Transverse colon (tissue), 4 donors: ENCODE results near the gene TPSAB1.

Experiments
- EP300 ChIP-seq: sonication (generic); formaldehyde crosslinking; IDR thresholded peaks from one replicate; pipeline ENCODE4 v1.6.1; 2017; ENCODE audit warnings: antibody characterized with exemption, low read depth
- POLR2A ChIP-seq: fragments of 450-650 bp; IDR thresholded peaks from one replicate; pipeline ENCODE4 v1.6.1; 2016; ENCODE audit warnings: antibody characterized with exemption, mild to moderate bottlenecking, moderate library complexity
- POLR2AphosphoS5 ChIP-seq, 3 donors: sonication (generic); formaldehyde crosslinking; IDR thresholded peaks; one replicate each; pipeline ENCODE4 v1.6.1; 2016; ENCODE audit warnings: antibody characterized with exemption in 3 of 3
- TF ChIP-seq, protein P1 (sequence below), 5 experiments: fragments of 200-600 bp in 3 of 5; fragments of 450-650 bp in 2 of 5; sonication (generic) in 3 of 5; IDR thresholded peaks; 1 replicate in 2 of 5; 2 replicates in 3 of 5; pipeline ENCODE4 v1.5.1; 2016 to 2017; ENCODE audit warnings: antibody characterized with exemption in 5 of 5, inconsistent platforms in 3 of 5, mild to moderate bottlenecking in 2 of 5, moderate library complexity in 1 of 5

DNA sequence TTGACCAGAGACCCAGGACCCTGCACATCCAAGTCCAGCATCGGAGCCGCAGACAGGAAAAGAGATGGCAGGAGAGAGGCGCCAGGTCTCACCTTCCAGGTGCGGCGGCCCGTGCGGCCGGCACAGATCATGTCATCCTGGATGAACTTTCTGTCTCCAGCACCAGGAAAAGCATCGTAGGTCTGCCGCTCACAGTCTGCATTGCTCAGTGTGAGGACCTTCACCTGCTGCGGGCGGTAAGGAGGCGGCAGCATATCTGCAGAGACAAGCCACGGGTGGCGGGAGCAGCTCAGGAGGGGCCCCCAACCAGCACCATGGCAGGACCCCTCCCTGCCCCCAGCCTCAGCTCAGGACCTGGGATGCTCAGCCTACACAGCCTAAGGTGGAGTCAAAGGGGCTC, 33.3 kb downstream of the TPSAB1 start:
- TF ChIP-seq EP300 (no peak), POLR2AphosphoS5 (IDR thresholded peaks at IDR 0.05) (no peak), POLR2A (no peak)
- TF ChIP-seq, protein P1, sequence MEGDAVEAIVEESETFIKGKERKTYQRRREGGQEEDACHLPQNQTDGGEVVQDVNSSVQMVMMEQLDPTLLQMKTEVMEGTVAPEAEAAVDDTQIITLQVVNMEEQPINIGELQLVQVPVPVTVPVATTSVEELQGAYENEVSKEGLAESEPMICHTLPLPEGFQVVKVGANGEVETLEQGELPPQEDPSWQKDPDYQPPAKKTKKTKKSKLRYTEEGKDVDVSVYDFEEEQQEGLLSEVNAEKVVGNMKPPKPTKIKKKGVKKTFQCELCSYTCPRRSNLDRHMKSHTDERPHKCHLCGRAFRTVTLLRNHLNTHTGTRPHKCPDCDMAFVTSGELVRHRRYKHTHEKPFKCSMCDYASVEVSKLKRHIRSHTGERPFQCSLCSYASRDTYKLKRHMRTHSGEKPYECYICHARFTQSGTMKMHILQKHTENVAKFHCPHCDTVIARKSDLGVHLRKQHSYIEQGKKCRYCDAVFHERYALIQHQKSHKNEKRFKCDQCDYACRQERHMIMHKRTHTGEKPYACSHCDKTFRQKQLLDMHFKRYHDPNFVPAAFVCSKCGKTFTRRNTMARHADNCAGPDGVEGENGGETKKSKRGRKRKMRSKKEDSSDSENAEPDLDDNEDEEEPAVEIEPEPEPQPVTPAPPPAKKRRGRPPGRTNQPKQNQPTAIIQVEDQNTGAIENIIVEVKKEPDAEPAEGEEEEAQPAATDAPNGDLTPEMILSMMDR (IDR thresholded peaks at IDR 0.05) = no peak
